Upper lobe of left lung (tissue), 6 donors: ENCODE data around the gene ROR2. TPM values are rescaled to one million over a fixed set of nuclear protein-coding genes. Genes with fewer than 3 reads are reported as not detected.

Experiments
- ATAC-seq, 2 donors: fragments of 200-7000 bp; cut with Tn5 transposase; one replicate each; pipeline ENCODE4 v1.9.1; 2022; ENCODE audit warnings: mild to moderate bottlenecking in 2 of 2, moderate library complexity in 2 of 2; ENCODE audit not compliant: low FRiP score in 2 of 2
- DNase-seq, 2 donors: peaks; one replicate each; pipeline ENCODE4 v3.0.0-alpha.2; 2019 to 2020
- H3K27ac ChIP-seq, 4 donors: fragments of 200-600 bp; sonication (generic); one replicate each; pipeline ENCODE4 v1.5.1; 2016 to 2019
- H3K27me3 ChIP-seq, 4 donors: fragments of 200-600 bp; sonication (generic); one replicate each; pipeline ENCODE4 v1.5.1; 2017 to 2019
- H3K36me3 ChIP-seq, 4 donors: fragments of 200-600 bp; sonication (generic); one replicate each; pipeline ENCODE4 v1.5.1; 2016 to 2019
- H3K4me1 ChIP-seq, 4 donors: fragments of 200-600 bp; sonication (generic); one replicate each; pipeline ENCODE4 v1.5.1; 2018 to 2019
- H3K4me3 ChIP-seq, 4 donors: fragments of 200-600 bp; sonication (generic); one replicate each; pipeline ENCODE4 v1.5.1; 2017 to 2019; ENCODE audit warnings: mild to moderate bottlenecking in 2 of 4, moderate library complexity in 1 of 4
- H3K9me3 ChIP-seq, 4 donors: fragments of 200-600 bp; sonication (generic); one replicate each; pipeline ENCODE4 v1.5.1; 2018 to 2019
- CTCF ChIP-seq, 6 experiments: fragments of 450-650 bp in 4 of 6; fragments of 200-600 bp in 2 of 6; sonication (generic) in 2 of 6; IDR thresholded peaks; one replicate each; pipeline ENCODE4 v1.5.1; 2016 to 2019; ENCODE audit warnings: antibody characterized with exemption in 6 of 6
- EP300 ChIP-seq, 4 donors: sonication (generic); formaldehyde crosslinking; IDR thresholded peaks; one replicate each; pipeline ENCODE4 v1.5.1; 2017; ENCODE audit warnings: antibody characterized with exemption in 4 of 4, control low read depth in 2 of 4
- POLR2A ChIP-seq, 4 donors: fragments of 450-650 bp; IDR thresholded peaks; one replicate each; pipeline ENCODE4 v1.5.1; 2016 to 2017; ENCODE audit warnings: antibody characterized with exemption in 4 of 4, mild to moderate bottlenecking in 2 of 4
- POLR2AphosphoS5 ChIP-seq, 2 donors: sonication (generic); formaldehyde crosslinking; IDR thresholded peaks; one replicate each; pipeline ENCODE4 v1.5.1; 2017; ENCODE audit warnings: antibody characterized with exemption in 2 of 2
- WGBS, 2 donors: methylation state at CpG; one replicate each; pipeline ENCODE4 v1.1.5; 2017 to 2018; 5-methylcytosine and 5-hydroxymethylcytosine counted together
- total RNA-seq, 6 donors: library from RNA; depleted of rRNA in 4 of 6; stranded (reverse); fragments of >200 nt in 4 of 6; gene quantifications; one replicate each; pipeline versions ENCODE4 v1.1.0 to v1.2.1, GENCODE V29; 2016 to 2021
- donor health status: DM: no; HTN: no; CAD: no; lungs with moderate emphysema.
- donor health status: DM: no; HTN: yes; CAD: no; lungs with severe emphysema.

Gene ROR2
- total RNA-seq, 6 donors from 2014 or later = 2.7 to 8.1 (median 3.4) TPM

- Histone ChIP-seq H3K27me3 (no peaks in the 10 kb centered on the region), H3K4me3 (no peak overlapping the region), H3K27ac (no peak overlapping the region), H3K9me3 (no peaks in the 10 kb centered on the region), H3K4me1 (no peaks in the 10 kb centered on the region), H3K36me3 (no peaks in the 10 kb centered on the region)
- ATAC-seq (peak in 1 of 2 donors; percentile 30), DNase-seq (no peak)
- 68 to 80% methylated on average over 9 of the region's 9 CpGs for WGBS, 2 donors
- TF ChIP-seq POLR2AphosphoS5 (IDR thresholded peaks at IDR 0.05) (no peak), EP300 (IDR thresholded peaks at IDR 0.05) (no peak), POLR2A (IDR thresholded peaks at IDR 0.05) (no peak), CTCF (IDR thresholded peaks at IDR 0.05) (no peak)
Measured at GRCh38 chr9:91746904-91747303, 203.1 kb downstream of the ROR2 start.

GRCh38 chr9:91746357-91746756, 203.7 kb downstream of the ROR2 start:
- Histone ChIP-seq H3K27ac (no peak overlapping the region), H3K4me1 (no peaks in the 10 kb centered on the region), H3K27me3 (no peaks in the 10 kb centered on the region), H3K36me3 (no peaks in the 10 kb centered on the region), H3K4me3 (no peak overlapping the region), H3K9me3 (no peaks in the 10 kb centered on the region)
- DNase-seq = no peak
- no peak for TF ChIP-seq POLR2AphosphoS5 (IDR thresholded peaks at IDR 0.05)
- no peak for TF ChIP-seq CTCF (IDR thresholded peaks at IDR 0.05)
- TF ChIP-seq EP300 (IDR thresholded peaks at IDR 0.05) = no peak
- no peak for TF ChIP-seq POLR2A (IDR thresholded peaks at IDR 0.05)
- no peak for ATAC-seq
- WGBS, 2 donors = 87 to 91% methylated on average over 10 of the region's 10 CpGs

- no peak overlapping the region for H3K4me3 ChIP-seq
- H3K9me3 ChIP-seq = no peaks in the 10 kb centered on the region
- H3K36me3 ChIP-seq = no peaks in the 10 kb centered on the region
- H3K4me1 ChIP-seq = no peaks in the 10 kb centered on the region
- DNase-seq (no peak), ATAC-seq (no peak)
- H3K27ac ChIP-seq = no peak overlapping the region
- no peak for TF ChIP-seq CTCF (IDR thresholded peaks at IDR 0.05)
- TF ChIP-seq POLR2AphosphoS5 (IDR thresholded peaks at IDR 0.05) = no peak
- TF ChIP-seq EP300 (IDR thresholded peaks at IDR 0.05) = no peak
- TF ChIP-seq POLR2A (IDR thresholded peaks at IDR 0.05) = no peak
- H3K27me3 ChIP-seq = no peaks in the 10 kb centered on the region
- WGBS, 2 donors = 87 to 91% methylated on average over 7 of the region's 7 CpGs
Measured at GRCh38 chr9:91744114-91744513, 205.9 kb downstream of the ROR2 start.

GRCh38 chr9:91741522-91741921, 208.5 kb downstream of the ROR2 start:
- H3K9me3 ChIP-seq = no peaks in the 10 kb centered on the region
- DNase-seq = no peak

More at GRCh38 chr9:91741522-91741921, 208.5 kb downstream of the ROR2 start:
- Histone ChIP-seq H3K4me1 (no peaks in the 10 kb centered on the region), H3K27me3 (no peaks in the 10 kb centered on the region), H3K4me3 (no peak overlapping the region), H3K36me3 (no peaks in the 10 kb centered on the region), H3K27ac (no peak overlapping the region)
- ATAC-seq = peak in 1 of 2 donors; percentile 66
- no peak for TF ChIP-seq EP300 (IDR thresholded peaks at IDR 0.05)
- TF ChIP-seq POLR2A (IDR thresholded peaks at IDR 0.05) = no peak
- TF ChIP-seq POLR2AphosphoS5 (IDR thresholded peaks at IDR 0.05) = no peak
- no peak for TF ChIP-seq CTCF (IDR thresholded peaks at IDR 0.05)
